ENCODE results near the gene C17orf107.

Gene C17orf107

DNA sequence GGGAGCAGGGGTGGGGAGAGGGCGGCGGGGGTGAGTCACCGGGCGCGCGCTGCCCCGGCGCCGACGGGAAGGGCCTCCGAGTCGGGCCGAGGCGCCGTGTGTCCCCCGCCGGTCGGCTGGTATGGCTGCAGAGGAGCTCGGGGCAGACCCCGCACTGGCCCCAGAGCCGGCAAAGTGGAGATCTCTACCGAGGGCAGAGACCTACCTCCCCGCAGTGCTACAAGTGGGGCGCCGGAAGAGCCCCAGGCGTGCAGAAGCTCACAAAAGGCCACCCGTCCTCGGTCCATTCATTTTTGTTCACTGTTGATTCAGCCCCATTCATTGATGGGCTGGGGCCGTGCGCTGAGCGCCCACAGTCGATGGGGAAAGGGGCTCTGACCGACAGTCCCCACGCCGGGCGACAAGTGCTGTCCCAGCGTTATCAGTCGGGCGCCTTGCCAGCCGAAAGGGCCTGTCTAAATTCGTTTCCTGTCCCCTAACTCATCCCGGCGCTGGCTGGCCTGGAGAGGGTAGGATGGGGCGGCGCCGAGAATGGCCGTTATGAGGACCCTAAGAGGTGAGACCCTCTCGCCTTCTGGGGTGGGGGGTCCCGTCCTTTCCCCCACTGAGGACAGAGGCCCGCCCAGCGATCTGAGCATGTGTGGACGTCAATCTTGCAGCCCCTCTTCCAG, 50.9 kb downstream of the C17orf107 start:
- DNase-seq: peak; percentile 22

DNA sequence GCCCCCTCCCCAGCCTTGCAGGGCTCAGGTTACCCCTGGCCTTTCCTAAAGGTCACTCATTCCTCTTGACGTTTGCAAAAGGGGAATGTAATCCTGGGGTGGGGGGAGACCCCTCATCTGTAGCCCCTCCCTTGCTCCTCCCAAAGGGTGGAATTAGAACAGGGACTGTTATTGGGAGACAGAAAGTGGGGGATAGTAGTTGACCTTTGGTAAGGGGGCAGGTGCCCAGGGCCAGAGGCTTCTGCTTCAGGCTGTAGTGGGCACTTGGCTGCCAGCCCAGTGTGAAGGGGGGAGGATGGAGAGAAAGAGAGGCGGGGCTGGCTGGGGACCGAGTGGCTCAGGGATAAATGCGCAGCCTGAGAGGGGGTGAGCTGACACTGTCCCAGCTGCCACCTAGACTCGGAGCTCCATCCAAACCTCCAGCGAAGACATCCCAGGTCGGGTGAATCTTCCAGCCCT, 51.4 kb downstream of the C17orf107 start, which contains the start of gene ENO3:
Gene ENO3, plus strand, starts transcription at position 374 of the 459 bp plus-strand sequence. CDS start 711 bp downstream, outside the sequence.
- no peak for DNase-seq

DNA sequence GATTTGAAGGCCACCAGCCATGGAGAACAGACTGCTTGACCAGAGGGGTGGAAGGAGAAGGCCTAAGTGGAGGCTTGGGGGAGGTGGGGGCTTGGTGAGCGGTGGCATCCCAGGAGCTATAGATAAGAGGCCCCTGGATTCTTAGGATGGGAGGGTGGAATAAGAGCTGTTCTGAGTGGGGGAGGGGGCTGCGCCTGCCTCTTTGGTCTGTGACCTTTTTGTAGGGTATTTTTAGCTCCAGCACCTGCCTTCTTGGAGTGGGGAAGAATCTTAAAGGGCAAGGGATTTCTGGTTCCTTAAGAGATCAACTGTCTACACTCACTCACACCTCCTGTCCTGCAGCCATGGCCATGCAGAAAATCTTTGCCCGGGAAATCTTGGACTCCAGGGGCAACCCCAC, 52.1 kb downstream of the C17orf107 start:
- DNase-seq: no peak
